Thyroid gland (tissue), 4 donors: ENCODE data around the gene PRLH. TPM values are rescaled to one million over a fixed set of nuclear protein-coding genes. Genes with fewer than 3 reads are reported as not detected.

Experiments used
- DNase-seq, 2 donors: peaks; one replicate each; pipeline ENCODE4 v3.0.0-alpha.2; 2019
- H3K27ac ChIP-seq, 3 donors: fragments of 200-600 bp; sonication (generic); 1 replicate in 2 of 3; 2 replicates in 1 of 3; pipeline ENCODE4 v1.5.1; 2016 to 2019; ENCODE audit warnings: mild to moderate bottlenecking in 1 of 3, moderate library complexity in 1 of 3
- H3K27me3 ChIP-seq: fragments of 200-600 bp; sonication (generic); one replicate; pipeline ENCODE4 v1.5.1; 2019
- H3K36me3 ChIP-seq, 2 donors: fragments of 200-600 bp; sonication (generic); one replicate each; pipeline ENCODE4 v1.5.1; 2016 to 2019
- H3K4me1 ChIP-seq, 2 donors: fragments of 200-600 bp; sonication (generic); one replicate each; pipeline ENCODE4 v1.5.1; 2017 to 2019
- H3K4me3 ChIP-seq, 3 donors: fragments of 200-600 bp; sonication (generic); replicated peaks in 1 of 3; 1 replicate in 2 of 3; 2 replicates in 1 of 3; pipeline ENCODE4 v1.5.1; 2016; ENCODE audit warnings: mild to moderate bottlenecking in 1 of 3
- H3K9me3 ChIP-seq: fragments of 200-600 bp; sonication (generic); one replicate; pipeline ENCODE4 v1.5.1; 2017
- CTCF ChIP-seq, 6 experiments: fragments of 200-600 bp in 3 of 6; fragments of 450-650 bp in 3 of 6; sonication (generic) in 3 of 6; IDR thresholded peaks; one replicate each; pipeline ENCODE4 v1.5.1; 2016 to 2019; ENCODE audit warnings: antibody characterized with exemption in 6 of 6, mild to moderate bottlenecking in 2 of 6, inconsistent platforms in 1 of 6, moderate library complexity in 1 of 6
- POLR2A ChIP-seq, 2 donors: fragments of 450-650 bp; IDR thresholded peaks; one replicate each; pipeline ENCODE4 v1.6.1; 2017; ENCODE audit warnings: antibody characterized with exemption in 2 of 2, mild to moderate bottlenecking in 2 of 2, moderate library complexity in 1 of 2
- WGBS, 2 donors: methylation state at CpG; one replicate each; pipeline ENCODE4 v1.1.5; 2017; 5-methylcytosine and 5-hydroxymethylcytosine counted together
- intact Hi-C: fragments of 100-400 bp; cut with DNase I; formaldehyde crosslinking; loops from one replicate; pipeline ENCODE4 v1.15.1; 2023
- total RNA-seq, 4 donors: library from RNA; depleted of rRNA; stranded (reverse); fragments of >200 nt; gene quantifications; one replicate each; pipeline ENCODE4 v1.2.3, GENCODE V29; 2016

The PRLH gene
- total RNA-seq, 4 donors from 2014 or later = not detected

- TF ChIP-seq CTCF (IDR thresholded peaks at IDR 0.05) (no peak), POLR2A (IDR thresholded peaks at IDR 0.05) (no peak)
- Histone ChIP-seq H3K4me3 (no peak overlapping the region), H3K36me3 (no peaks in the 10 kb centered on the region), H3K27me3 (no peaks in the 10 kb centered on the region), H3K27ac (no peak overlapping the region), H3K4me1 (peaks cover 24 to 27% of the 10 kb centered on the region in 2 donors), H3K9me3 (no peaks in the 10 kb centered on the region)
- 87 to 93% methylated on average over 10 to 13 of the region's 13 CpGs for WGBS, 2 donors
- intact Hi-C loops = no loop called here
- no peak for DNase-seq
Measured at GRCh38 chr2:237596520-237597195, 30.3 kb downstream of the PRLH start.

GRCh38 chr2:237597196-237598145 is 31.1 kb downstream of the PRLH start:
- Histone ChIP-seq H3K4me3 (no peak overlapping the region), H3K27ac (no peak overlapping the region), H3K27me3 (no peaks in the 10 kb centered on the region), H3K36me3 (no peaks in the 10 kb centered on the region), H3K4me1 (peaks cover 22% of the 10 kb centered on the region in 2 donors), H3K9me3 (no peaks in the 10 kb centered on the region)
- no peak for TF ChIP-seq POLR2A (IDR thresholded peaks at IDR 0.05)
- no peak for TF ChIP-seq CTCF (IDR thresholded peaks at IDR 0.05)
- DNase-seq = no peak
- intact Hi-C loops = no loop called here
- 88 to 93% methylated on average over 24 to 29 of the region's 29 CpGs for WGBS, 2 donors

DNA sequence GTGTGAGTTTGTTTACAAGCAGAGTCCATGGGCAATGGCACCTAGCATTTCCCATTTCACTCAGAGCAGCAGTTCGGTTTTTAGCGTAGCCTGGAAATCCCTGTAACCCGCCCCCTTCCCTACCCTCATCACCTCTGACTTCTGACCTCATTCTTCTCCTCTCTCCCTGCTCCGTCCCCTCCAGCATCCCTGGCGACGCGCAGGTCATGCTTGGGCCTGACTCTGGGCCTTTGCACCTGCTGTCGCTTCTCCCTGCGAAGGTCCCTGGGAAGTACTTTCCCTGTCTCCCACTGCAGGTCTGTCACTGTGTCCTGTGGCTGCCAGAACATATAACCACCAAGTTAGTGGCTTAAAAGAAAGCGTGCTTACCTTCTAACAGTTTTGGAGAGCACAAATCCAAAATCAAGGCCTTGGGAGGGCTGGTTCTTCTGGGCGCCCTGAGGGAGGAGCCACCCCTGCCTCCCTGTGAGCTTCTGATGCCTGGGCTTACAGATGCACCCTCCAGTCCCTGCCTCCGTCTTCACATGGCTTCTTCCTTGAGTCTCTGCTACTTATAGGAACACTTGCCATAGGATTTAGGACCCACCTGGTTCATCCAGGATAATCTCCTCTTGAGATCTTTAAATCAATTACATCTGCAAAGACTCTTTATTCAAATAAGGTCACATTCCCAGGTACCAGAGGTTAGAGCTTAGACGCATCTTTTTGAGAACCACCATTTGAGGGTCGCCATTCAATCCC is 32.3 kb downstream of the PRLH start:
- Histone ChIP-seq H3K4me1 (peaks cover 25% of the 10 kb centered on the region in 2 donors), H3K4me3 (no peak overlapping the region), H3K27me3 (no peaks in the 10 kb centered on the region), H3K36me3 (no peaks in the 10 kb centered on the region), H3K27ac (no peak overlapping the region), H3K9me3 (no peaks in the 10 kb centered on the region)
- TF ChIP-seq POLR2A (IDR thresholded peaks at IDR 0.05) (no peak), CTCF (IDR thresholded peaks at IDR 0.05) (no peak)
- WGBS, 2 donors = 91 to 95% methylated on average over 14 of the region's 14 CpGs
- intact Hi-C loops = no loop called here
- no peak for DNase-seq

DNA sequence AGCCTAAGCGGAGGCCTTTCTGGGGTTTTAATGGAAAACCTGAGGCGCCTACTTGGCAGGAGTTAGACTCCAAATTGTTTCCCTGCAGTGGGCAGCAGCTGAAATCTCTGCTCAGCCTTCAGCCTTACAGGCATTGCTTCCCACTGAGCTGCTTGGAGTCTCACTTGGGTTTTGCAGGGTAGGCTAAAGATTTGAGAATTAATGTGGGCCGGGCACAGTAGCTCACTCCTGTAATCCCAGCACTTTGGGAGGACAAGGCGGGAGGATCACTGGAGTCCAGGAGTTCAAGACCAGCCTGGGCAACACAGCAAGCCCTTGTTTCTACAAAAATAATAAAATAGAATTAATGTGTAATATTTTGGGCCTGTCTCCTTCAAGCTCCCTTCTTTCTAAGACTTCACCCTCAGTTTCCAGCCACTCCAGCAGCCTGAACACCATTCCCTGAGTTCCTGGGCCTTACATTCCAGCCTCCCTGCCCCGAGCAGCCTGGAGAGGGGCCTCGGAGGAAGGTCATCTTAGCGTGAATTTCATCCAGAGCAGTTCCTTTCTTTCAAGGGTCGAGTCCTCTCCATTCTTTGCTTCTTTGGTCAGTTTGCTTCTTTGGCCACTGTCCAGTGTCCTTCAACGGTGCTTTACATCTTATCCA is 33.2 kb downstream of the PRLH start:
- H3K27ac ChIP-seq = peak overlapping the region; percentile 38 to 70 (median 38)
- no peaks in the 10 kb centered on the region for H3K36me3 ChIP-seq
- 63 to 72% methylated on average over 9 of the region's 9 CpGs for WGBS, 2 donors
- H3K27me3 ChIP-seq = no peaks in the 10 kb centered on the region
- intact Hi-C loops = no loop called here
- peaks cover 22 to 23% of the 10 kb centered on the region in 2 donors for H3K4me1 ChIP-seq
- TF ChIP-seq CTCF (IDR thresholded peaks at IDR 0.05) (no peak), POLR2A (IDR thresholded peaks at IDR 0.05) (no peak)
- H3K9me3 ChIP-seq = no peaks in the 10 kb centered on the region
- no peak overlapping the region for H3K4me3 ChIP-seq
- no peak for DNase-seq
